LoVo (cell line): ENCODE data around the gene EPS8L2.
"Not testable (repeated sequence)": the region's sequence is repeated elsewhere in the genome, so short reads cannot be mapped to it uniquely, and the experiment has no call there.

Experiments used
- DNase-seq: peaks from one replicate; pipeline ENCODE4 v3.0.0-alpha.2; 2016; ENCODE audit warnings: low spot score

The EPS8L2 gene

GRCh38 chr11:690244-690643 is 15.8 kb upstream of the EPS8L2 start:
- not testable (repeated sequence) for DNase-seq

DNA sequence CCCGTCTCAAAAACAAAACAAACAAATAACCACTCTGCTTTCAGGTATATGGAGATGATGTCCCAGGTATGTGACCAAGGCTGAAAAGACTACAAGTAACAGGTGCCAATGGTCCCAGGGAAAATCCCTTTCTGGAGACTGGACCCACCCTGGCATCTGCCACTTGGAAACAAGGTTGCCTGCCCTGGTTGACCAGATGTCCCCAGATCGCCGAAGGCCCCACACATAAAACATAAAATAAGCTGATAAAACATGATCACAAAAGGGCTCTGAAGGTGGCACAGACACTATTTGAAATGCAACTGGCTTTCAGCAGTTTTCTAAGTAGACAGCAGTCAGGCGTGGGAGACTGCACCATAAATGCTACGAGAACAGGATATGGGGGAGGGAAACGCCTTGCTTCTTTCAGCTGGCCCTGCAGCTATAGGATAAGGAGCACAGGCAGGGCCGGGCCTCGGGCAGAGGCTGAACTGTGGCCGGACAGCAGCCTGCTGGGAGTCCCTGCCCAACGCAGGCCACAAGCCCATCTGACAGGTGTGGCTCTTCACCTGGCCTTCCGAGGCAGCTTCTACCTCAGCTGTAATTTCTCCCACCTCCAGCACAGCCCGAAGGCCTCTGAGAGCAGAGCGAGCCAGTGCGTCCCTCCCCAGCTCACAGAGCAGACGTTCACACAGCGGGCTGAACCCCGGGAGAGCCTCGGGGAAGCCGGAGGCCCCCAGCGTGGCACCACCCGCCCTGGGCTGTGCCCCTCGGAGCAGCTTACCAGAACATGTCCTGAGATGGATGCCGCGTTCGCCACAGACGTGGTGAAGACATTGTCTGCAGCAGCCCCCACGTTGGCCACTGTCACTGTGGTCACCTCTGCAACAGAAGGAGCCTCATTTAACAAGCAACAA is 15.0 kb upstream of the EPS8L2 start:
- DNase-seq = no peak

DNA sequence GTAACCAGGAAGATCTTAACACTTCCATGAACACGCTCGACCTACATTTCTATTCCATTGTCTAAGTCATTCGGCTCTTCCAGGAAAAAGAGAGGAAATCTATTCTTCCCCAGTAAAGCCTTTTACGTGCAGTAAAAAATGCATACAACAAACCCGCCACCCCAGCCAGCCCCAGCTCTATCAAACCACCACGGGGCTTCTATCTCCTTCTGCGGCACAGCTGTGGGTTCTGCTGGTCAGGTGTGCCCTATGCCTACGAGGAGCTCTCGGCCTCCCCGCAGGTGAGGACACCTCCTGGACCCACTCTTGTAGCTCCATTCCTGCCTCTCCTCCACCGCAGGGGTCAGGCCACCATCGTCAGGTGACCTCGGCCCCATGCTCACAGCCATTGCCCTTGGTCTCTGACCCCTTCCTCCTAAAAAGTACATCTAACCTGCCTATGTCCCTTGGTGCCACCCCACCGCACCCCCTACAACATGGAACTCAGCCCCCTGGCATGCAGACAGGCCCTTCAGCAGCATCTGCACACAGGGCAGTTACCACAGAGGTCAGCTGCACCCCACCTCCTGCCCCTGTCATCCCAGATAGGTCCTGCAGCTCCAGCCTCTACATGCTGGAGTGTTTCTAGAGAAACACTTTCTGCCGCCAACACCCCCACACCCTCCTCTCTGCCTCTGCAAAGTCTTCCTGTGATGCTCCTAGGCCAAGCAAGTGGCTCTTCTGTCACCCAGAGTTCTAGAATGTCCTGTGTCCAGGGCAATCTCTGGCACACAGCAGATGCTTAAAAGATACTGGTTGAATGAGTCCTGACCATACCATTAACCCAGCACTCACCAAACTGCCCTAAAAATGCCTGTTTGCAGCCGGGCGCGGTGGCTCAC is 14.1 kb upstream of the EPS8L2 start:
- no peak for DNase-seq

- DNase-seq = no peak
Measured at GRCh38 chr11:692824-693414, 13.1 kb upstream of the EPS8L2 start.

DNA sequence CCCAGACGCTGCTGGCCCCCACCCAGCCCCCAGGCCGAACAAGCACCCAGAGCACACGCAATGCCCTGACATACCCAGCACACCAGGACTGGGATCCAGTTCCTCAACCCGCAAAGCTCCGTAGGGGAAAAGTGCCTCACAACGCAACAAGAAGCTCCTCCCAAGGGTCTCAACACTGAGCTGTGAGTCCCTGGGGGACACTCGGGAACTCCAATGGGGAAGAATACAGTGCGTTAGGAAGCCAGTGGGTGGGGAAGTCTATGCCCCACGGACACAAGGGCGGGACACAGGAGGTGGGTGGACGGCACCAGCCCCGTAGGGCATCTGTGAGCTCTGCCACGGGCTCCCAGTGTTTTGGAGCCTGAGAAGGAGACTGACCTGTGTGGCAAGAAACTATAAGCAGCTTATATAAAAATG is 12.6 kb upstream of the EPS8L2 start:
- no peak for DNase-seq

GRCh38 chr11:693887-694562 is 12.0 kb upstream of the EPS8L2 start:
- DNase-seq = no peak

DNA sequence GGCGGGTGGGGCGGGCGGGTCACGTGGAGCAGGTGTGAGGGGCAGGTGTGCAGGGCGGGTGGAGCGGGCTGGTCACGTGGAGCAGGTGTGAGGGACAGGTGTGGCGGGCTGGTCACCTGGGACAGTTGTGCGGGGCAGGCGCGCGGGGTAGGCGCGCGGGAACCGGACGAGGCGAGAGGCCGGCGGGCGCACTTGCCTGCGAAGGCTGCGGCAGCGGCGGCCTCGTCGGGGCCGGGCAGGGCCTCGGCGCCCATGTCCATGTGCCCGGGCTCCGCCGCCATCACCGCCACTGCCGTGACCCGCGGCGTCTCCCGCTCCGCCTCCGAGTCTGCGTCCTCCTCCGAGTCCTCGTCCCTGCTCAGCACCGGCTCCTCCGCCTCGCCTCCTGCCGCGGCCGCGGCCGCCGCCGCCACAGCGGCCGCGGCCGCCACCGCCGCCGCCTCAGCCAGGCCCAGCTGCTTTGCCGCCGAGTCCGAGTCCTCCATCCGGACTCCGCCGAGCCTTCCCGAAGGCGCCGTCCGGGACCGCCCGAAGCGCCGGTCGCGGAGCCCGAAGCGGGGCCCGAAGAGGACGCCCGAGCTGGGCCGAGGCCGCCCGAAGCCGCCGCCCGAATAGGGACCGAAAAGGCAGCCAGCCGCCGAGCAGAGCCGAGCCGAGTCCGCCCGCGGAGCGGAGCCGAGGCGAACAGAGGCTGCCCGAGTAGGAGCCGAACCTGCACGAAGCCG is 11.3 kb upstream of the EPS8L2 start, which contains the start of gene DEAF1:
DEAF1 (minus strand) TSS at position 660 of the 725 bp plus-strand sequence; CDS start at position 485, 175 bp downstream.
- peak; percentile 97 for DNase-seq

DNA sequence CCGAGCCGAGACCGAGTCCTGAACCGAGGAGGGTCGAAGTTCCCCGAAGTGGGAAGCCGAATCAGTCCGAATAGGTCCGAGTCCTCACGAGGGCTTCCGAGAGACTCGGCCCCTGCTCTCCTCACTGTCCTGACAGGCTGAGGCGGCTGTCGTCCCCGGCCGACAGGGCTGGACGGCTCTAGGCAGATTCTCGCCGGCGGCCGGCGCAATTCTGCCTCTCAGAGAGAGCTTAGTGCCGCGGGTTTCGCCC is 10.8 kb upstream of the EPS8L2 start:
- no peak for DNase-seq

- DNase-seq = peak; percentile 98
Measured at GRCh38 chr11:695538-696248, 10.3 kb upstream of the EPS8L2 start, which contains the start of gene TMEM80. Gene TMEM80, plus strand, starts transcription at chr11:695816. Its CDS starts 12 bp downstream, at chr11:695828.

GRCh38 chr11:696955-697491 is 9.0 kb upstream of the EPS8L2 start:
- no peak for DNase-seq

DNA sequence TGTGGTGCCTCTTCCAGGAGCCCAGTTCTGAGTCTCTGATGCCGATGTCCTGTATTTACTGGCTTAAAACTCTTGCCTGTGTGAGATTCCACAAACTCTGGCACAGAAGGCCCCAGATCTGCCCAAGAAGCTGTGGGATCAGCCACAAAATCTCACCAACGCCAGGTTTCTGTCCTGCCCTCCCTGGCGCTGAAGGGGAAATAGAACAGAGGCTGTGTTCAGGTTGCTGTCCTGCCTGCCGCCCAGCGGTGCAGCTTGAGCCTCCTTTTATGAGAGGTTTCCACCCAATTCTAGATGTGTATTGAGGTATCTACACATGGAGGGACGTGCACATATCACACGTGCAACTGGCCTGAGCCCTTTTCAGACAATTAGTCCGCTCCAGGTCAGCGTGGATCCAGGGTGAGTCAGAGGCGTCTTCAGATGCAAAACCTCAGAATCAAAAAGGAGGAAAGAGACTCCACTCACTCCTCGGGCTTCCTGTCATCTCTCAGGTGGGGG is 8.2 kb upstream of the EPS8L2 start:
- DNase-seq = no peak

DNA sequence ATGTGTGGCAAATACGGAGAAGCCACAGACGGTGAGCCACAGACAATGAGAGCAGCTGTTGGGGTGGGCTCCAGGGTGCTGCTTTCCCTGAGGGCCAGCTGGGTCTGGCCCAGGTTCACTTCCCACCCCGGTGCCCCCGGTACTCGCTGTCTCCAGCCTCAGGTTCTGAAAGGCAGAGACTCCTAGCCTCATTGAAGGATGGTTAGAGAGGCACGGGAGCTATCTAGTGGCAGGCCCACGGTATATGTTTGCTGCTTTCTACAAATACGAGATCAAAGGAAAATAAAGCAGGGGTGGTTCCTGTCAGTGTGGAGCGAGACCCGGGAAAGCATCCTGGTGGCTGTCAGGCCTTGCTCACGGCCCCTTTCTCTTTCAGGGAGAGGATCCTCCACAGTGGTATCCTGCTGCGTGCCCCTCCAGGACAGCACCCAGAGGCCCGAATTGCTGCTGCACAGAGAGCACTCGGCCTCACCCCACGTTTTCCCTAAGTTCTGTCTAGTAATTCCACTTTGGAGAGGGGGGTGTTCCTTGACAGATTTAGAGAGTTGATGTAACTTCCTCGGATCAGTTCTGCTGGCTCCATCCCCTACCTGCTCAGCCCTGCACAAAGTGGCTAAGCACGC is 7.4 kb upstream of the EPS8L2 start:
- no peak for DNase-seq

DNA sequence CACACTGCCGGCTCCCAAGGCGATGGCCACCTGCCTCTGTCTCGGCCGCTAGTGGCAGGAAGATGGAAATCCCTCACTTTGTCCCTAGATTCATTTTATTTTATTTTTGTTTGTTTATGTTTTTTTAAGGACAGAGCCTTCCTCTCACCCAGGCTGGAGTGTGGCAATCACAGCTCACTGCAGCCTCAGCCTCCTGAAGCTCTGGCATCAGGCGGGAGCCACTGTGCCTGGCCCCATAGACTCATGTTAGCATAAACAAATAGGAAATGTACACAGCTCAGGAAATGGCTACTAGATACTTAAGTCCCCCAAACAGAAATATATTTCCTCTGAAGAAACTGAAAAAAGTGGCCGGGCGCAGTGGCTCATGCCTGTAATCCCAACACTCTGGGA is 6.9 kb upstream of the EPS8L2 start:
- no peak for DNase-seq

DNA sequence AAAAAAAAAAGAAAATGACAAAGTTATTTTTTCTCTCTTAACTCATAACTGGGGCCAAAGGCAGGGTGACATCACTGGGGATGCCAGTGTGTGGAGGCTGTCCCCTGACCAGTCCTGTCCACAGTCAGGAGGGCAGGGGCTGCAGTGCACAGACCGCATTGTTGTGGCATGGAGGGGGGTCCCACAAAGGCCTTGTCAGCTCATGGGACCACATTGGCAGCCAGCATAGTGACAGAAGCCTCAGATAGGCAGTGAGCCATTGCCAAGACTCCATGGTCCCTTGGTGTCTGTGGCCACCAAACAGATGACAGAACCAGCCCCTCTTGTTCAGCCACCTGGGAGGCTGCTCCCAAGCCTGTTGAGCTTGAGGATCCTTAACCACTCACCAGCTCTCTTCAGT is 6.3 kb upstream of the EPS8L2 start:
- DNase-seq = no peak

GRCh38 chr11:701741-702461 is 4.1 kb upstream of the EPS8L2 start:
- DNase-seq = no peak

DNA sequence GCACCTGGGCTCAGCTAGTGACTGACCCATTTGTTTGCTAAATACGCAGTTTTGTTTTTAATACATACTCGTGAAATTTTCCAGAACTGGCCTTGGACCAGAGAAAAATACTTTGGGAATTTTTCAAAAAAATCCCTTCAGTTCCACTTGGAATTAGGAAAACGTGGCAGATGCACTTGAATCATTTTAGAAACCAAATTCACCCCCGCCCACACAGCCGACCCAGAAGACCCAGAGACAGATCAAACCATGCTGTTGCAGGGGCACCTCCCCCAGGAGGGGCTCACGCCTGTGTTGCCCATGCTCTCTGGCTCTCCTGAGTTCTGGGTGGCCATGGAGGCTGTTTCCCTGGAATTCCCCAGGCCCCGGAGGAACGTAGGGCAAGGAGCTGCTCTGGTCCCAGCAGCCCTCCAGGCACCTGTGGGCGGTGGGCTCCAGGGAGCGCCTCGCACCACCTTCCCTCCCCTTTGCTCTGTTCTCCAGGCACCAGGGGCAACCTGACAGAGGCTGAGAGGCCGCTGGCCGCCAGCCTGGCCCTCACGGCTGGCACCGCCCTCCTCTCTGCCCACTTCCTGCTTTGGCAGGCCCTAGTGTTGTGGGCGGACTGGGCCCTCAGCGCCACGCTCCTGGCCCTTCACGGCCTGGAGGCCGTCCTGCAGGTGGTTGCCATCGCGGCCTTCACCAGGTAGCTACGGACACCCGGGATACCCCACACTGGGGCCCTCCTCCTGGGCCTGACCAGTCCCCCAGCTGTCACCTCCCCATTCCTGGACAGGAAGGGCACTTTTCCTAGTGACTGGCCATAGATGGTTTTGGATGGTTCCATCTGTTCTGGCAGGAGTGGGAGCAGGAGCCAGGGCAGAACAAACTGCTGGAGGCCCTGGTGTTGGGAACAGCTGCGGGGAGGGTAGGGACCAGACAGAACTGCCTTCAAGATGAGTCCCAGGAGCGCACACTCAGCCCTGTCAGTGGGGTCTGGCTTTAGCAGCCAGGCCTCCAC is 3.3 kb upstream of the EPS8L2 start:
- DNase-seq = no peak

DNA sequence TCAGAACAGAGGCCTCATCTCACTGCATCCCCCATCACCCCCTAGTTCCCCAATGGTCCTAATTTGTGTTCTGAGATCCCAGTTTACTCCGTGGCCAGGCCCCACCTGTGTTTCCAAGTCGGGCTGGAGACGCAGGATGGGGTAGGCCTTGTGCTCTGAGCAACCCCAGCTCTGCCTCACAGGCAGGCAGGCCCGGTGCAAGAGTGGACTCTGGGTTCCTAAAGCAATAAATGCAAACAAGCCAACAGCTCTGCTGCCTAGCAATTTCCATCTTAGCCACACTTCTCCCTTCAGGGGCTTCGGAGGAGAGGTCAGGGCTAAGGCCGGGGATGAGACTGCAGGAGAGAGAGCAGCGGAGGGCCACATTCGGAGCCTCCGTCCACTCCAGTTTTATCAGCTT is 2.5 kb upstream of the EPS8L2 start:
- DNase-seq = no peak

GRCh38 chr11:704228-704674 is 1.8 kb upstream of the EPS8L2 start:
- DNase-seq = no peak
